DMS114 treated with DMSO at 0.1 percent for 48 hours (cell line): ENCODE measurements around the gene GRB10.

Experiments
- DNase-seq: peaks from one replicate; lab custom pipeline; 2025; ENCODE audit not compliant: unreplicated experiment; lab: John Stamatoyannopoulos, UW

GRB10 gene

GRCh38 chr7:50658696-50659095 lies 124.0 kb downstream of the GRB10 start:
- DNase-seq, result no peak

GRCh38 chr7:50657912-50658311 lies 124.8 kb downstream of the GRB10 start:
- DNase-seq, result no peak

- DNase-seq, result no peak
These were observed 125.3 kb downstream of the GRB10 start for GRCh38 chr7:50657341-50657873.

GRCh38 chr7:50656141-50656895 lies 126.4 kb downstream of the GRB10 start:
- DNase-seq, result no peak

- DNase-seq, result no peak
These were observed 127.2 kb downstream of the GRB10 start for GRCh38 chr7:50655490-50655889.

GRCh38 chr7:50655020-50655419 lies 127.7 kb downstream of the GRB10 start:
- DNase-seq, result no peak

GRCh38 chr7:50653981-50654425 lies 128.7 kb downstream of the GRB10 start:
- DNase-seq, result no peak

GRCh38 chr7:50653126-50653864 lies 129.4 kb downstream of the GRB10 start:
- no peak for DNase-seq

GRCh38 chr7:50652400-50653125 lies 130.1 kb downstream of the GRB10 start:
- DNase-seq, result no peak

GRCh38 chr7:50651271-50651989 lies 131.3 kb downstream of the GRB10 start:
- no peak for DNase-seq

- DNase-seq, result no peak
These were observed 132.5 kb downstream of the GRB10 start for GRCh38 chr7:50650057-50650664.

- DNase-seq, result no peak
These were observed 133.3 kb downstream of the GRB10 start for GRCh38 chr7:50649259-50649885.

GRCh38 chr7:50648570-50649169 lies 134.0 kb downstream of the GRB10 start:
- DNase-seq, result no peak

GRCh38 chr7:50648076-50648475 lies 134.6 kb downstream of the GRB10 start:
- no peak for DNase-seq

GRCh38 chr7:50647286-50647980 lies 135.3 kb downstream of the GRB10 start:
- DNase-seq, result no peak

- DNase-seq, result no peak
These were observed 136.6 kb downstream of the GRB10 start for GRCh38 chr7:50646069-50646468.

GRCh38 chr7:50645186-50645585 lies 137.5 kb downstream of the GRB10 start:
- no peak for DNase-seq

- no peak for DNase-seq
These were observed 138.1 kb downstream of the GRB10 start for GRCh38 chr7:50644586-50644985.

- no peak for DNase-seq
These were observed 138.6 kb downstream of the GRB10 start for GRCh38 chr7:50644114-50644513.
